IMR-90 (cell line): ENCODE results near the gene PTPRCAP.

ENCODE experiments used
- BHLHE40 ChIP-seq: fragments of 150-350 bp; IDR thresholded peaks from 2 replicates; pipeline ENCODE4 v1.6.1; 2016; ENCODE audit warnings: mild to moderate bottlenecking, low read depth, low read length
- CEBPB ChIP-seq: IDR thresholded peaks from 2 replicates; pipeline ENCODE4 v1.6.1; 2012; ENCODE audit warnings: low read depth, low read length, improper control_type of control experiment
- CHD1 ChIP-seq: IDR thresholded peaks from 2 replicates; pipeline ENCODE4 v1.6.1; 2012; ENCODE audit warnings: low read depth, low read length, improper control_type of control experiment
- CTCF ChIP-seq: conservative IDR thresholded peaks from 2 replicates; pipeline ENCODE4 v1.5.1; 2012; ENCODE audit warnings: mild to moderate bottlenecking, low read depth, low read length, improper control_type of control experiment
- ELK1 ChIP-seq: fragments of 150-350 bp; IDR thresholded peaks from 2 replicates; pipeline ENCODE4 v1.6.1; 2016; ENCODE audit warnings: low read depth, mild to moderate bottlenecking, low read length, moderate library complexity, borderline replicate concordance
- FOS ChIP-seq: fragments of 150-350 bp; IDR thresholded peaks from 2 replicates; pipeline ENCODE4 v1.6.1; 2016; ENCODE audit warnings: low read depth, low read length
- MAFK ChIP-seq: IDR thresholded peaks from 2 replicates; pipeline ENCODE4 v1.6.1; 2012; ENCODE audit warnings: low read depth, low read length, improper control_type of control experiment
- MXI1 ChIP-seq: IDR thresholded peaks from 2 replicates; pipeline ENCODE4 v1.6.1; 2012; ENCODE audit warnings: low read depth, mild to moderate bottlenecking, low read length, moderate library complexity, borderline replicate concordance
- POLR2A ChIP-seq: IDR thresholded peaks from 2 replicates; pipeline ENCODE4 v1.6.1; 2012; ENCODE audit warnings: mild to moderate bottlenecking, low read depth, low read length
- RAD21 ChIP-seq: IDR thresholded peaks from 2 replicates; pipeline ENCODE4 v1.6.1; 2012; ENCODE audit warnings: low read length, improper control_type of control experiment
- RCOR1 ChIP-seq: IDR thresholded peaks from 2 replicates; pipeline ENCODE4 v1.6.1; 2012; ENCODE audit warnings: mild to moderate bottlenecking, low read length, improper control_type of control experiment; ENCODE audit not compliant: insufficient replicate concordance
- RFX5 ChIP-seq: IDR thresholded peaks from 2 replicates; pipeline ENCODE4 v1.8.0; 2012; ENCODE audit warnings: low read depth, mild to moderate bottlenecking, low read length, moderate library complexity
- SMC3 ChIP-seq: fragments of 150-350 bp; IDR thresholded peaks from 2 replicates; pipeline ENCODE4 v1.6.1; 2016; ENCODE audit warnings: low read depth, mild to moderate bottlenecking, antibody characterized with exemption, low read length, moderate library complexity
- USF2 ChIP-seq: fragments of 150-350 bp; IDR thresholded peaks from 2 replicates; pipeline ENCODE4 v1.6.1; 2017; ENCODE audit warnings: mild to moderate bottlenecking, antibody characterized with exemption, low read length, low read depth

- TF ChIP-seq CTCF (no peak), CHD1 (no peak), POLR2A (no peak), MAFK (no peak), USF2 (no peak), BHLHE40 (no peak), RAD21 (no peak), FOS (no peak), CEBPB (no peak), MXI1 (no peak), RFX5 (no peak), ELK1 (no peak), SMC3 (no peak), RCOR1 (no peak)
These were observed 28.9 kb downstream of the PTPRCAP start for GRCh38 chr11:67408437-67409200.
